Neural progenitor cell (in vitro differentiated cells): ENCODE data around the gene SSC5D. TPM values are rescaled to one million over a fixed set of nuclear protein-coding genes. Genes with fewer than 3 reads are reported as not detected.

ENCODE experiments used
- DNase-seq: peaks from one replicate; pipeline ENCODE4 v3.0.0-alpha.2; 2016; ENCODE audit warnings: low spot score
- H2AFZ ChIP-seq: fragments of 200-600 bp; sonication (generic); replicated peaks from 2 replicates; pipeline ENCODE4 v1.6.1; 2016; ENCODE audit warnings: antibody characterized with exemption
- H3F3A ChIP-seq: fragments of 200-600 bp; sonication (generic); 2 replicates; pipeline ENCODE4 v1.6.1; 2016; ENCODE audit warnings: antibody characterized with exemption, low read depth
- H3K27ac ChIP-seq: fragments of 200-600 bp; sonication (generic); 2 replicates; pipeline ENCODE4 v1.5.1; 2016; ENCODE audit warnings: mild to moderate bottlenecking
- H3K27me3 ChIP-seq: fragments of 200-600 bp; sonication (generic); 2 replicates; pipeline ENCODE4 v1.6.1; 2016; ENCODE audit warnings: mild to moderate bottlenecking, moderate library complexity
- H3K36me3 ChIP-seq: fragments of 200-600 bp; sonication (generic); 2 replicates; pipeline ENCODE4 v1.5.1; 2016
- H3K4me1 ChIP-seq: fragments of 200-600 bp; sonication (generic); 2 replicates; pipeline ENCODE4 v1.6.1; 2016; ENCODE audit warnings: mixed run types
- H3K4me2 ChIP-seq: fragments of 200-600 bp; sonication (generic); 2 replicates; pipeline ENCODE4 v1.6.1; 2016
- H3K4me3 ChIP-seq: fragments of 200-600 bp; sonication (generic); 2 replicates; pipeline ENCODE4 v1.5.1; 2016
- H3K79me2 ChIP-seq: fragments of 200-600 bp; sonication (generic); 2 replicates; pipeline ENCODE4 v1.6.1; 2016; ENCODE audit warnings: low read depth
- H3K9ac ChIP-seq: fragments of 200-600 bp; sonication (generic); 2 replicates; pipeline ENCODE4 v1.6.1; 2016
- H3K9me3 ChIP-seq: fragments of 200-600 bp; sonication (generic); 2 replicates; pipeline ENCODE4 v1.5.1; 2016; ENCODE audit warnings: low read depth
- H4K20me1 ChIP-seq: fragments of 200-600 bp; sonication (generic); 2 replicates; pipeline ENCODE4 v1.6.1; 2016; ENCODE audit warnings: low read depth
- H3K27ac Mint-ChIP-seq: 3 replicates; pipeline ENCODE4 v1.8.0; 2021; ENCODE audit warnings: mixed read lengths
- H3K27me3 Mint-ChIP-seq: 2 replicates; pipeline ENCODE4 v1.8.0; 2022; ENCODE audit warnings: low read depth, mild to moderate bottlenecking, inconsistent platforms, moderate library complexity, mixed read lengths; ENCODE audit not compliant: insufficient read depth
- H3K36me3 Mint-ChIP-seq: 3 replicates; pipeline ENCODE4 v1.8.0; 2021; ENCODE audit warnings: mixed read lengths
- H3K4me1 Mint-ChIP-seq: 3 replicates; pipeline ENCODE4 v1.8.0; 2021; ENCODE audit warnings: mixed read lengths
- H3K4me3 Mint-ChIP-seq: 3 replicates; pipeline ENCODE4 v1.8.0; 2021; ENCODE audit warnings: mild to moderate bottlenecking, moderate library complexity, mixed read lengths
- H3K9me3 Mint-ChIP-seq: 3 replicates; pipeline ENCODE4 v1.8.0; 2020; ENCODE audit warnings: mixed read lengths
- EZH2 ChIP-seq: fragments of 200-600 bp; sonication (generic); IDR thresholded peaks from 2 replicates; pipeline ENCODE4 v1.6.1; 2017; ENCODE audit warnings: antibody characterized with exemption, mild to moderate bottlenecking, moderate library complexity
- EZH2phosphoT487 ChIP-seq: fragments of 200-600 bp; sonication (generic); IDR thresholded peaks from 2 replicates; pipeline ENCODE4 v1.6.1; 2017; ENCODE audit warnings: antibody characterized with exemption
- total RNA-seq: library from RNA; depleted of rRNA; stranded (reverse); fragments of >200 nt; gene quantifications from 2 replicates; pipeline ENCODE4 v1.2.3, GENCODE V29; 2015; ENCODE audit warnings: low replicate concordance
- TF ChIP-seq, protein P1 (sequence below): fragments of 200-600 bp; sonication (generic); IDR thresholded peaks from 2 replicates; pipeline ENCODE4 v1.5.1; 2017; ENCODE audit warnings: antibody characterized with exemption, mild to moderate bottlenecking

SSC5D gene
- total RNA-seq, 1 donor from 2014 or later: not detected

DNA sequence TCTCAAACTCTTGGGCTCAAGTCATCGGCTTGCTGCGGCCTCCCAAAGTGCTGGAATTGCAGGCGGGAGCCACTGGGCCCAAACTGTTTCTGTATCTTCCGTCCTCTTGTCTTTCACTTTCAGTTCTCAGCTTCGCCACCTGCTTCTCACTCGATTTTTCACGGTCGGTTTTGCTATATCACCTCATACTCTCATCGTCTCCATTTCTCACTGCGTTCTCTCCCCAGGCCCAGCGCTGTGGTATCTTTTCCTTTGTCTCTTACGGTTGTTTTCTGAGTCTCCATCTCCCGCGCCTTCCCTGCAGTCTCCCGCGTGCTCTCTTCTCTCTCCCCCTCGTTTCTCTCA lies 14.9 kb downstream of the SSC5D start:
- Mint-ChIP-seq H3K27ac (no peak overlapping the region), H3K27me3 (peaks cover 12% of the 10 kb centered on the region), H3K9me3 (peaks cover 14% of the 10 kb centered on the region), H3K4me1 (peaks cover 13% of the 10 kb centered on the region), H3K4me3 (peak overlapping the region; percentile 28), H3K36me3 (peaks cover 9% of the 10 kb centered on the region)
- no peak for DNase-seq
- no peaks in the 10 kb centered on the region for H4K20me1 ChIP-seq
- no peak overlapping the region for H2AFZ ChIP-seq
- no peaks in the 10 kb centered on the region for H3K9me3 ChIP-seq
- H3F3A ChIP-seq: no peaks in the 10 kb centered on the region
- H3K36me3 ChIP-seq: no peaks in the 10 kb centered on the region
- H3K79me2 ChIP-seq: no peaks in the 10 kb centered on the region
- TF ChIP-seq, protein P1, sequence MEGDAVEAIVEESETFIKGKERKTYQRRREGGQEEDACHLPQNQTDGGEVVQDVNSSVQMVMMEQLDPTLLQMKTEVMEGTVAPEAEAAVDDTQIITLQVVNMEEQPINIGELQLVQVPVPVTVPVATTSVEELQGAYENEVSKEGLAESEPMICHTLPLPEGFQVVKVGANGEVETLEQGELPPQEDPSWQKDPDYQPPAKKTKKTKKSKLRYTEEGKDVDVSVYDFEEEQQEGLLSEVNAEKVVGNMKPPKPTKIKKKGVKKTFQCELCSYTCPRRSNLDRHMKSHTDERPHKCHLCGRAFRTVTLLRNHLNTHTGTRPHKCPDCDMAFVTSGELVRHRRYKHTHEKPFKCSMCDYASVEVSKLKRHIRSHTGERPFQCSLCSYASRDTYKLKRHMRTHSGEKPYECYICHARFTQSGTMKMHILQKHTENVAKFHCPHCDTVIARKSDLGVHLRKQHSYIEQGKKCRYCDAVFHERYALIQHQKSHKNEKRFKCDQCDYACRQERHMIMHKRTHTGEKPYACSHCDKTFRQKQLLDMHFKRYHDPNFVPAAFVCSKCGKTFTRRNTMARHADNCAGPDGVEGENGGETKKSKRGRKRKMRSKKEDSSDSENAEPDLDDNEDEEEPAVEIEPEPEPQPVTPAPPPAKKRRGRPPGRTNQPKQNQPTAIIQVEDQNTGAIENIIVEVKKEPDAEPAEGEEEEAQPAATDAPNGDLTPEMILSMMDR: no peak
- no peak for TF ChIP-seq EZH2
- no peak overlapping the region for H3K4me3 ChIP-seq
- H3K9ac ChIP-seq: no peak overlapping the region
- peaks cover 35% of the 10 kb centered on the region for H3K27me3 ChIP-seq
- H3K4me2 ChIP-seq: no peak overlapping the region
- H3K4me1 ChIP-seq: no peaks in the 10 kb centered on the region
- no peak overlapping the region for H3K27ac ChIP-seq

- DNase-seq: peak; percentile 97
- TF ChIP-seq, protein P1: peak; percentile 100
- no peak for TF ChIP-seq EZH2phosphoT487
- Mint-ChIP-seq H3K27ac (no peak overlapping the region), H3K9me3 (peaks cover 14% of the 10 kb centered on the region), H3K27me3 (peaks cover 12% of the 10 kb centered on the region), H3K4me1 (peaks cover 11% of the 10 kb centered on the region), H3K36me3 (peaks cover 9% of the 10 kb centered on the region), H3K4me3 (peak overlapping the region; percentile 65)
- Histone ChIP-seq H3K79me2 (no peaks in the 10 kb centered on the region), H3K9me3 (no peaks in the 10 kb centered on the region), H3K4me3 (no peak overlapping the region), H3K4me1 (no peaks in the 10 kb centered on the region), H3K27ac (no peak overlapping the region), H3K36me3 (no peaks in the 10 kb centered on the region), H3K4me2 (no peak overlapping the region), H4K20me1 (no peaks in the 10 kb centered on the region), H3F3A (no peaks in the 10 kb centered on the region), H2AFZ (peak overlapping the region; percentile 89), H3K27me3 (peaks cover 35% of the 10 kb centered on the region), H3K9ac (no peak overlapping the region)
Measured at GRCh38 chr19:55503502-55504251, 15.4 kb downstream of the SSC5D start.

DNA sequence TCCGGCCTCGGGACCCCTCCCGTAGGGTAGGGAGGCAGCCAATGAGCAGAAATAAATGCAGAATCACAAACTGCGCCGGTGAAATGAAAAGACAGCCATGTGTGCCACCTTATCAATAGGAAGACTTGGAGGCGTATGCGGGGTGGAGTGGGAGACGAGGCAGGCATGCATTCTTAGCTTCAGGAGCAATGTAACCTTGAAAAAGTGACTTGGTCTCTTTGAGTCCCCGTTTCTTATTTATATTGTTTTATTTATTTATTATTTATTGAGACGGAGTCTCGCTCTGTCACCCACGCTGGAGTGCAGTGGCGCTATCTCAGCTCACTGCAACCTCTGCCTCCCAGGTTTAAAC lies 16.0 kb downstream of the SSC5D start:
- H3K36me3 Mint-ChIP-seq: peaks cover 9% of the 10 kb centered on the region
- Histone ChIP-seq H2AFZ (no peak overlapping the region), H3K36me3 (no peaks in the 10 kb centered on the region), H3K4me3 (no peak overlapping the region), H3K9me3 (no peaks in the 10 kb centered on the region), H3F3A (no peaks in the 10 kb centered on the region), H3K27ac (no peak overlapping the region), H3K79me2 (no peaks in the 10 kb centered on the region), H3K27me3 (peaks cover 35% of the 10 kb centered on the region), H3K4me1 (no peaks in the 10 kb centered on the region), H4K20me1 (no peaks in the 10 kb centered on the region), H3K9ac (no peak overlapping the region), H3K4me2 (no peak overlapping the region)
- no peak for DNase-seq
- TF ChIP-seq, protein P1: no peak
- no peak for TF ChIP-seq EZH2
- peaks cover 14% of the 10 kb centered on the region for H3K9me3 Mint-ChIP-seq
- no peak overlapping the region for H3K4me3 Mint-ChIP-seq
- H3K27ac Mint-ChIP-seq: no peak overlapping the region
- peaks cover 7% of the 10 kb centered on the region for H3K4me1 Mint-ChIP-seq
- peaks cover 12% of the 10 kb centered on the region for H3K27me3 Mint-ChIP-seq
